GM13976 (cell line): ENCODE results near the gene LAMTOR4.

Source experiments
- DNase-seq: peaks from one replicate; pipeline ENCODE4 v3.0.0; 2012; ENCODE audit warnings: low spot score
- in situ Hi-C: fragments of 300-500 bp; cut with MboI; formaldehyde crosslinking; loops from one replicate; pipeline ENCODE4 v1.12.0; 2022; ENCODE audit warnings: low sequenced_read_pairs, mixed read lengths, inconsistent platforms; ENCODE audit not compliant: unreplicated experiment
- TF ChIP-seq, protein P1 (sequence below): IDR thresholded peaks from 2 replicates; pipeline ENCODE4 v1.5.1; 2012; ENCODE audit warnings: borderline replicate concordance, mild to moderate bottlenecking; ENCODE audit not compliant: insufficient read depth; ENCODE audit errors: extremely low read depth, missing control alignments, control extremely low read depth

Gene LAMTOR4

DNA sequence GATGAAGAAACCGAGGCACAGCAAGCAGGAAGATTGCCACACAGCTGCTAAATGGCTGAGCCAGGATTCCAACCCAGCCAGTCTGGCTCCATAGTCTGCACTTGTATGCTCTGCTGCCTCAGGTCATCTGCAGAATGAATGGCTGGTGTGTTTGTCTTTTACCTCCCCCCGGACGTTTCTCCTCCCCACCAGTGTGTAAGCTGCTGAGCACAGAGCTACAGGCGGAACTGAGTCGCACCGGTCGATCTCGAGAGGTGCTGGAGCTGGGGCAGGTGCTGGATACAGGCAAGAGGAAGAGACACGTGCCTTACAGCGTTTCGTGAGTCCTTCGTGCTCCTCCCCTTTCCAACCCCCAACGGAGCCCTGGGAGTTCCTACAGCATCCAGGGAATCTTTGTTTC is 26.7 kb upstream of the LAMTOR4 start:
- in situ Hi-C loops, result no loop called here
- no peak for DNase-seq
- TF ChIP-seq, protein P1, sequence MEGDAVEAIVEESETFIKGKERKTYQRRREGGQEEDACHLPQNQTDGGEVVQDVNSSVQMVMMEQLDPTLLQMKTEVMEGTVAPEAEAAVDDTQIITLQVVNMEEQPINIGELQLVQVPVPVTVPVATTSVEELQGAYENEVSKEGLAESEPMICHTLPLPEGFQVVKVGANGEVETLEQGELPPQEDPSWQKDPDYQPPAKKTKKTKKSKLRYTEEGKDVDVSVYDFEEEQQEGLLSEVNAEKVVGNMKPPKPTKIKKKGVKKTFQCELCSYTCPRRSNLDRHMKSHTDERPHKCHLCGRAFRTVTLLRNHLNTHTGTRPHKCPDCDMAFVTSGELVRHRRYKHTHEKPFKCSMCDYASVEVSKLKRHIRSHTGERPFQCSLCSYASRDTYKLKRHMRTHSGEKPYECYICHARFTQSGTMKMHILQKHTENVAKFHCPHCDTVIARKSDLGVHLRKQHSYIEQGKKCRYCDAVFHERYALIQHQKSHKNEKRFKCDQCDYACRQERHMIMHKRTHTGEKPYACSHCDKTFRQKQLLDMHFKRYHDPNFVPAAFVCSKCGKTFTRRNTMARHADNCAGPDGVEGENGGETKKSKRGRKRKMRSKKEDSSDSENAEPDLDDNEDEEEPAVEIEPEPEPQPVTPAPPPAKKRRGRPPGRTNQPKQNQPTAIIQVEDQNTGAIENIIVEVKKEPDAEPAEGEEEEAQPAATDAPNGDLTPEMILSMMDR, result no peak

DNA sequence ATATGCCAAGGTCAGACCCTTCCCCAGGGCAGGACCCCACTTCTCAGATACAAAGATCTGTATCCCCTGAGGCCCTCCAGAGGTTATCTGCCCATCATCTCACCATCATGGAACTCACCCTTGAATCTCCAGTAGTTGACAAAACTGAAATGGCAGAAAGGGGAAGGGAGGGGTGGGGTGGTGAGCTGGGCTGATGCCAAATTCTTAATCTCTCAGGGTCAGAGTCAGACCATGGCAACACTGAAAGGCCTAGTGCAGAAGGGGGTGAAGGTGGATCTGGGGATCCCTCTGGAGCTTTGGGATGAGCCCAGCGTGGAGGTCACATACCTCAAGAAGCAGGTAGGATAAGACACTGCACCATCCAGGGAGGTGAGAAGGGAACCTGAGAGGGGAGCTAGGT is 26.1 kb upstream of the LAMTOR4 start:
- TF ChIP-seq, protein P1, result no peak
- DNase-seq, result no peak
- in situ Hi-C loops, result no loop called here

DNA sequence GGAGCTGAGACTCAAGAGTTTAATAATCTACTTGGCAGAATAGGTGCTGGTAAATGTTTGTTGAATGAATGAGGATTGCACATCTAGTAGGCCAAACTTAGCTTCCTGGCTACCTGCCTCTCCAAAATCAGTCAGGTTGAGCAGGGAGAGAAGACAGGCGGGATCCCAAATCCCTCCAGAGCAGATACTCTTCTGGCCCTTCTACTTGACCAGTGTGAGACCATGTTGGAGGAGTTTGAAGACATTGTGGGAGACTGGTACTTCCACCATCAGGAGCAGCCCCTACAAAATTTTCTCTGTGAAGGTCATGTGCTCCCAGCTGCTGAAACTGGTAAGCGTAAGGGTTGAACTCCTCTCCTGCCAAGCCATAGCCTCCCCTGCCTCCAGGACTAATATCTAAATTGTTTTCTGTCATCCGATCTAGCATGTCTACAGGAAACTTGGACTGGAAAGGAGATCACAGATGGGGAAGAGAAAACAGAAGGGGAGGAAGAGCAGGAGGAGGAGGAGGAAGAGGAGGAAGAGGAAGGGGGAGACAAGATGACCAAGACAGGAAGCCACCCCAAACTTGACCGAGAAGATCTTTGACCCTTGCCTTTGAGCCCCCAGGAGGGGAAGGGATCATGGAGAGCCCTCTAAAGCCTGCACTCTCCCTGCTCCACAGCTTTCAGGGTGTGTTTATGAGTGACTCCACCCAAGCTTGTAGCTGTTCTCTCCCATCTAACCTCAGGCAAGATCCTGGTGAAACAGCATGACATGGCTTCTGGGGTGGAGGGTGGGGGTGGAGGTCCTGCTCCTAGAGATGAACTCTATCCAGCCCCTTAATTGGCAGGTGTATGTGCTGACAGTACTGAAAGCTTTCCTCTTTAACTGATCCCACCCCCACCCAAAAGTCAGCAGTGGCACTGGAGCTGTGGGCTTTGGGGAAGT is 24.2 kb upstream of the LAMTOR4 start:
- no peak for DNase-seq
- TF ChIP-seq, protein P1, result no peak
- in situ Hi-C loops, result no loop called here

DNA sequence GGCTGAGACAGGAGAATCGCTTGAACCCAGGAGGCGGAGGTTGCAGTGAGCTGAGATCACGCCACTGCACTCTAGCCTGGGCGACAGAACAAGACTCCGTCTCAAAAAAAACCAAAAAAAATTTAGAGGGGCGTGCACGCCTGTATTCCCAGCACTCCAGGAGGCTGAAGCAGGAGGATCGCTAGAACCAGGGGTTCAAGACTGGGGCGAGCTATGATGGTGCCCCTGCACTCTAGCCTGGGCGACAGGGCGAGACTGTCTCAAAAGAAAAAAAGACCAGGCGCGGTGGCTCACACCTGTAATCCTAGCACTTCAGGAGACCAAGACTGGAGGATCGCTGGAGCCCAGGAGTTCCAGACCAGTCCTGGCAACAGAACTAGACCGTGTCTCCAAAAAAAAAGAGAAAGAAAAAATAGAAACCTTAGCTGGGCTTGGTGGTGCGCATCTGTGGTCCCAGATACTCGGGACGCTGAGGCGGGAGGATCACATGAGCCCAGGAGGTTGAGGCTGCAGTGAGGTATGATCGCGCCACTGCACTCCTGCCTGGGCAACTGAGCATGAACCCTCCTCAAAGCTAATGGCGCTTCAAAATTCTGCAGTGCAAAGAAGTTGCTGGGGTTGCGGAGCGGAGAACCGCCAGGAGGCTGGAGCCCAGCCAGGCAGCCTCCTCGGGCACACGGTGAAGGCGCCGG is 22.3 kb upstream of the LAMTOR4 start:
- TF ChIP-seq, protein P1, result no peak
- DNase-seq, result no peak
- in situ Hi-C loops, result no loop called here

DNA sequence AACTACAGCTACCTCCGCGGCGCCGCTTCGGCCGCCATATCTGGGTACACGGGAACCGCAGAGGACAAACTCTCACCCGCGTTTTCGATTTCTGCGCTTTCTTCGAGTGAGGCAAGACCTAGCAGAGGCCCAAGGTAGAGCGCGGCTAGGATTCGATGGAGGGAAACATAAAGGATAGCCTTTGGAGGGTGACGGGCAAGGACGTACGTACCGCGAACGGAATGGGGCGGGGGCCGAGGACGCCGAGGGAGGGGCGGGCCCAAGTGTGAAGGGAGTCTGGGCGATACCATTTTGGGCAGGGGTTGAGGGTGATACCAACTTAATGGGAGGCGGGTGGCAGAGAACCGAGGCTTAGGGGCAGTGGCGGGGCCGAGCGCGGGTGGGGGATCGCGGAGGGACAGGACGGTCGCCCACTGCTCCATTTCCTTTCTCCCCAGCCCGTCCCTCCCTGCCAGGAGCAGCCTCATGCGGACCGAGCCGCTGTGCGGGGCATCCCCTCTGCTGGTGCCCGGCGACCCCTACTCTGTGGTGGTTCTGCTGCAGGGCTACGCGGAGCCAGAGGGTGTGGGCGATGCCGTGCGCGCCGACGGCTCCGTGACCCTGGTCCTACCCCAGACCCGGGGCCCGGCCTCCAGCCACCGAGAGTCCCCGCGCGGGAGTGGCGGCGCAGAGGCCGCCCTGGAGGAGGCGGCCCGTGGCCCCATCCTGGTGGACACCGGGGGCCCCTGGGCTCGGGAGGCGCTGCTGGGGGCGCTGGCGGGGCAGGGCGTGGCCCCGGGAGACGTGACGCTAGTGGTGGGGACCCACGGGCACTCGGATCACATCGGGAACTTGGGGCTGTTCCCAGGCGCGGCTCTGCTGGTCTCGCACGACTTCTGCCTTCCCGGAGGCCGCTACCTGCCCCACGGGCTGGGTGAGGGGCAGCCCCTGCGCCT is 21.5 kb upstream of the LAMTOR4 start, which contains the start of gene MBLAC1:
TSS of gene MBLAC1 (plus strand) at position 37 of the 935 bp plus-strand sequence. CDS start at position 466, 429 bp downstream.
- TF ChIP-seq, protein P1, result no peak
- in situ Hi-C loops, result no loop called here
- peak; percentile 93 for DNase-seq
